ENCODE measurements around the gene TTC9C. TPM values are rescaled to one million over a fixed set of nuclear protein-coding genes. Genes with fewer than 3 reads are reported as not detected.

Gene TTC9C
- total RNA-seq, 1 donor from 2014 or later: 35.7 TPM

DNA sequence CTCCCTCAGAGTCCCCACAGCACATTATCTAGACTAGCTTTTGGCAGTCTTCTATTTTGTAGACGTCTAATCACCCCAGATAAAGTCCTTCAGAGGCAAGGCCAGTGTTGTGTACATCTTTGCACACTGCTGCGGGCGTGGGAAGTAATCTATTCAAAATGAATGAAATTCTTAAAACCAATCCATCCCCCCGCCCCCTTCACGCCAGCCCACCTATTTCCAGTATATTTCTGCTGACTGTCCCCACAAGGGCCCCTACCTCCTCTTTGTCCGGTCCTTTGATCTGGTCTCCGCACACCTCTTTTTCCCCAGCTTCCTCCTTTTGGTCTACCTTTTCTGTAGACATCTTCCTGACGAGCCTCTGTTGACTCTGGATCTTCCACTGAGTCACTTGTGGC is 21.4 kb upstream of the TTC9C start:
- no peak for DNase-seq (ENCODE audit: low read depth)
- TF ChIP-seq, protein P1, sequence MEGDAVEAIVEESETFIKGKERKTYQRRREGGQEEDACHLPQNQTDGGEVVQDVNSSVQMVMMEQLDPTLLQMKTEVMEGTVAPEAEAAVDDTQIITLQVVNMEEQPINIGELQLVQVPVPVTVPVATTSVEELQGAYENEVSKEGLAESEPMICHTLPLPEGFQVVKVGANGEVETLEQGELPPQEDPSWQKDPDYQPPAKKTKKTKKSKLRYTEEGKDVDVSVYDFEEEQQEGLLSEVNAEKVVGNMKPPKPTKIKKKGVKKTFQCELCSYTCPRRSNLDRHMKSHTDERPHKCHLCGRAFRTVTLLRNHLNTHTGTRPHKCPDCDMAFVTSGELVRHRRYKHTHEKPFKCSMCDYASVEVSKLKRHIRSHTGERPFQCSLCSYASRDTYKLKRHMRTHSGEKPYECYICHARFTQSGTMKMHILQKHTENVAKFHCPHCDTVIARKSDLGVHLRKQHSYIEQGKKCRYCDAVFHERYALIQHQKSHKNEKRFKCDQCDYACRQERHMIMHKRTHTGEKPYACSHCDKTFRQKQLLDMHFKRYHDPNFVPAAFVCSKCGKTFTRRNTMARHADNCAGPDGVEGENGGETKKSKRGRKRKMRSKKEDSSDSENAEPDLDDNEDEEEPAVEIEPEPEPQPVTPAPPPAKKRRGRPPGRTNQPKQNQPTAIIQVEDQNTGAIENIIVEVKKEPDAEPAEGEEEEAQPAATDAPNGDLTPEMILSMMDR (conservative IDR thresholded peaks at IDR 0.05; ENCODE audit: low read depth, low read length): no peak
- peak overlapping the region; percentile 77 for H3K4me3 ChIP-seq (ENCODE audit: low read depth, low read length)

DNA sequence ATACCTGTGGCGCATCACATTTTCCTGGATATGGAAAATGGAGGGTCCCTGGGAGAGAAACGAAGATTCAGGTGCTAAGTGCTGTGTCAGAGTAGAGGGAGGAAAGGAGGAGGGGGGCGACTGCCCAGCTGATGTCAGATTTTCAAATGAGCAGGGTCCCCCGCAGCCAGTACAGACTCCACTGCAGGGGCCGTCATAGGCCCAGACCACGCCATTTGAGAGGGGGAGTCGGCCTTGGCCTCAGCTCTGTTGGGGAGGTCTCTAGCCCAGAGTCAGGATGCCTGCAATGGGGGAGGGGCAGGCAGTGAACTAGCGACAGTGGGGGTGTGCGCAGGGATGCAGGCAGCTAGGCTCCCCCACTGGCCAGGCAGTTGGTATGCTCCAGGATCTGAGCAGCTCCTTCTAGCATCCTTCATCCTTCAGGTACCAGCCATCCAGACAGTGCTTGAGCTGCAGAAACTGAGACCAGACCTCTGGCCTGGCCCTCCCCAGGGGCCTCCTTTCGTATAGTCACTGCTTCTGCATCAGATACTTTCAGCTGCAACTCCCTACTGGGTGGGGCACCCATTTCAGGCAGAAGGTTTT is 20.9 kb upstream of the TTC9C start, which contains the start of the genes BSCL2 and GNG3:
BSCL2 (minus strand) TSS at position 148 of the 585 bp plus-strand sequence. CDS start 229 bp downstream, outside the sequence.
GNG3 (plus strand) TSS at position 400 of the 585 bp plus-strand sequence. CDS start 620 bp downstream, outside the sequence.
- H3K4me3 ChIP-seq (ENCODE audit: low read depth, low read length): peak within 1 kb of the TSS; percentile 77
- no peak for DNase-seq (ENCODE audit: low read depth)
- TF ChIP-seq, protein P1 (conservative IDR thresholded peaks at IDR 0.05; ENCODE audit: low read depth, low read length): no peak

DNA sequence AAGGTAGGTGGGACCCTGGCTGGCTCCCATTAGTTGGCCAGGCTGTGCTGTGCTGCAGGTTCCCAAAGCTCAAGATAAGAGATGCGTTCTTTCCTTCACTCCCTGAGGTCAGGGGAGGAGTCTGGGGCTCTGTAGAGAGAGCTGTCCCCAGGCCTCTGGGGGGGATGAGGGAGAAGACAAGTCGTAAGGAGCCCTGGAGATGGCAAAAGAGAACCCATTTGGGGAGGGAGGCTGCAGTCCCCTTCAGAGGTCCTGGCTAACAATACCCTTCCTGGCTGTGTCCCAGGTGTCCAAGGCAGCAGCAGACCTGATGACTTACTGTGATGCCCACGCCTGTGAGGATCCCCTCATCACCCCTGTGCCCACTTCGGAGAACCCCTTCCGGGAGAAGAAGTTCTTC is 19.9 kb upstream of the TTC9C start:
- peak overlapping the region; percentile 62 for H3K4me3 ChIP-seq (ENCODE audit: low read depth, low read length)
- no peak for DNase-seq (ENCODE audit: low read depth)
- TF ChIP-seq, protein P1 (conservative IDR thresholded peaks at IDR 0.05; ENCODE audit: low read depth, low read length): no peak

DNA sequence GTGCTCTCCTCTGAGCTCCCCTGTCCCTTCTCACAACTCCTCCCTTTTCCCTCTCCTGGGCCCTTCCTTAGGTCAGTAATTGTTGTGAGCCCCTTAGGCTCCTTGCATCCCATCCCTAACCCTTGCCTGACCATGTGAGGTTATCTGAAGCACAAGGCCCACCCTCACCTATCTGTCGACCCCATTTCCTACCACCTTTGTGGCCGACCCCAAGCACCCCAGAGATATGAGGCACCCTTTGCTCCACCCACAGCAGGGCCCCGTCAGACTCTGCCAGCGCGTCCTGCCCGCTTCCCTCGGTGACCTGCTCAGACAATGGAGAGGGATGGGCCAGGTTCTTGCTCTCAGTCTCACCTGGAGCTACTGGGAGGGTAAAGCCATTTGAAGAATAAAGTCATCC is 19.5 kb upstream of the TTC9C start:
- TF ChIP-seq, protein P1 (conservative IDR thresholded peaks at IDR 0.05; ENCODE audit: low read depth, low read length): no peak
- DNase-seq (ENCODE audit: low read depth): no peak
- peak overlapping the region; percentile 62 for H3K4me3 ChIP-seq (ENCODE audit: low read depth, low read length)

DNA sequence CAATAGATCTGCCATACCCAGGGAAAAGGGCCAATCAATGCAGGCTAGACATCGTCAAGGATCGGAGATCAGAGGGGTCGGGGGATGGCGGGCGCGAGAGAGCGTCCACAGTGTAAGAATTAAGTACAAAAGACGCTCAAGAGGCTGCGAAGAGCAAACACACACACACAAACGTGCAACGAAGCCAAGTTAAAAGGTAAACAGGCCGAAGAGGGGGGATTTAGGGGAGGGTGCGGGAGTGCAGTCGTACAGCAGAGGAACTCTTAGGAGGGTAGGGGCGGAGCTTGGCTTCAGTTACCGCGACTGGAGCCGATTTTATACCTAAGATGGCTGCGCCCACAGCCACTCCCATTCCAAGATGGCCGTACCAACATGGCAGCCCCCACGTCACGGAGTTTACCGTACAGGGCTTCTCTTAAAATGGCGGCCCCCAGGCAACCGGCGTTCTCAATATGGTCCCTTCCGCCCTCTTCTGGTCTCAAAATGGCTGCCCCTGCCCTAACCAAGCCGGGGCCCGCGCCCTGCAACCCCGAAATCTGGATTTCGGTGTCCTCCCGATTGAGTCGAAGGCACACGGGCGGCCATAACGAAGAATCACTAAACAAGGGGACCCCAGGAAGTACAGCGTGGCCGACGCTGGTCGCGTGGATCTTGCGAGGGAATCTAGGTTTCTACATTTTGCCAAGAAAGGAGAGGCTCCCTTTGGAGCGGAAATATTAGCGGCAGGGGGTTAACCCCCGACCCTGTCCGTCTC is 18.9 kb upstream of the TTC9C start:
- peak; percentile 74 for DNase-seq (ENCODE audit: low read depth)
- TF ChIP-seq, protein P1 (conservative IDR thresholded peaks at IDR 0.05; ENCODE audit: low read depth, low read length): no peak
- peak overlapping the region; percentile 62 for H3K4me3 ChIP-seq (ENCODE audit: low read depth, low read length)

DNA sequence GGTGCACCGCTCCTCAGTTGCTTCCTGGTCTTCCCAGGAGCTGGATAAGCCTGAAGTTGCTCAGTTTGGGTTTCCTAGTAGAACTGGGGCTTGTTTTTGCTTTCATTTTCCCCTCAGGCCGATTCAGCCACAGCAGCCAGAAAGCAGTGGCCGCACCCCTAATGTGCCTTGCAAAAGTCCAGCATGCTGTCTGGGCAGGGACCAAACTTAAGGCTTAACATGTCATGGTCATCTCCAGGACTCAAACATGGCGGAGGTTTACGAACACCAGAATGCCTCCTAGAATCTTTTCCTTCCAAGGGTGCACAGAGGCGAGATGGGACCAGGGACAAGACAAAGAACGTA is 18.3 kb upstream of the TTC9C start:
- H3K4me3 ChIP-seq (ENCODE audit: low read depth, low read length): peak overlapping the region; percentile 62
- no peak for DNase-seq (ENCODE audit: low read depth)
- TF ChIP-seq, protein P1 (conservative IDR thresholded peaks at IDR 0.05; ENCODE audit: low read depth, low read length): no peak

Data from epithelial cell of proximal tubule (primary cell).